HepG2 (cell line): ENCODE measurements around the gene COMMD2. TPM values are rescaled to one million over a fixed set of nuclear protein-coding genes. Genes with fewer than 3 reads are reported as not detected.

Source experiments
- AGO1 ChIP-seq: fragments of 200-400 bp; formaldehyde crosslinking; IDR thresholded peaks from 2 replicates; pipeline ENCODE4 v1.6.1; 2017; ENCODE audit warnings: mild to moderate bottlenecking, low read depth, low read length, moderate library complexity; ENCODE audit not compliant: poor library complexity, severe bottlenecking
- BRCA1 ChIP-seq: sonication (generic); formaldehyde crosslinking; IDR thresholded peaks from 2 replicates; pipeline ENCODE4 v1.4.0; 2020; ENCODE audit warnings: missing genetic modification reagents
- DMTF1 ChIP-seq: sonication (generic); formaldehyde crosslinking; IDR thresholded peaks from 2 replicates; pipeline ENCODE4 v1.4.0; 2020; ENCODE audit warnings: mild to moderate bottlenecking, missing genetic modification reagents
- FOXC1 ChIP-seq: sonication (generic); formaldehyde crosslinking; IDR thresholded peaks from 2 replicates; pipeline ENCODE4 v1.8.0; 2022; ENCODE audit warnings: mild to moderate bottlenecking, missing genetic modification reagents, borderline replicate concordance
- HES4 ChIP-seq: sonication (generic); formaldehyde crosslinking; IDR thresholded peaks from 2 replicates; pipeline ENCODE4 v1.9.0; 2021; ENCODE audit warnings: mild to moderate bottlenecking, missing genetic modification reagents, borderline replicate concordance
- HOXA9 ChIP-seq: sonication (generic); formaldehyde crosslinking; IDR thresholded peaks from 2 replicates; pipeline ENCODE4 v1.8.1; 2022; ENCODE audit warnings: missing genetic modification reagents, mild to moderate bottlenecking, moderate library complexity, borderline replicate concordance
- MIER2 ChIP-seq: IDR thresholded peaks from 2 replicates; pipeline ENCODE4 v1.6.1; 2016; ENCODE audit warnings: missing biosample characterization, missing genetic modification reagents
- MTF1 ChIP-seq: sonication (generic); formaldehyde crosslinking; IDR thresholded peaks from 2 replicates; pipeline ENCODE4 v1.5.0; 2020; ENCODE audit warnings: missing genetic modification reagents
- NPAS2 ChIP-seq: sonication (generic); formaldehyde crosslinking; IDR thresholded peaks from 2 replicates; pipeline ENCODE4 v1.8.0; 2022; ENCODE audit warnings: mild to moderate bottlenecking, missing genetic modification reagents, borderline replicate concordance
- PRDM15 ChIP-seq: sonication (generic); formaldehyde crosslinking; IDR thresholded peaks from 2 replicates; pipeline ENCODE4 v1.4.0; 2020; ENCODE audit warnings: missing genetic modification reagents
- RFX3 ChIP-seq: IDR thresholded peaks from 2 replicates; pipeline ENCODE4 v1.6.1; 2016; ENCODE audit warnings: missing biosample characterization, missing genetic modification reagents
- SETDB1 ChIP-seq: sonication (generic); formaldehyde crosslinking; IDR thresholded peaks from 2 replicates; pipeline ENCODE4 v1.5.1; 2020; ENCODE audit warnings: missing genetic modification reagents, mild to moderate bottlenecking, borderline replicate concordance
- SNAPC5 ChIP-seq: sonication (generic); formaldehyde crosslinking; IDR thresholded peaks from 2 replicates; pipeline ENCODE4 v1.8.1; 2023; ENCODE audit warnings: mild to moderate bottlenecking, missing genetic modification reagents, borderline replicate concordance
- TCF7 ChIP-seq: sonication (generic); IDR thresholded peaks from 2 replicates; pipeline ENCODE4 v1.6.1; 2016; ENCODE audit warnings: antibody characterized with exemption, low read depth
- TCF7L2 ChIP-seq: IDR thresholded peaks from 2 replicates; pipeline ENCODE4 v1.6.1; 2011; ENCODE audit warnings: mild to moderate bottlenecking, low read depth, low read length, moderate library complexity
- TEAD3 ChIP-seq: optimal IDR thresholded peaks from 2 replicates; pipeline ENCODE3; 2016; ENCODE audit warnings: borderline replicate concordance
- ZBTB42 ChIP-seq: sonication (generic); formaldehyde crosslinking; IDR thresholded peaks from 2 replicates; pipeline ENCODE4 v1.5.0; 2020; ENCODE audit warnings: mild to moderate bottlenecking, missing genetic modification reagents
- ZC3H13 ChIP-seq: sonication (generic); formaldehyde crosslinking; IDR thresholded peaks from 2 replicates; pipeline ENCODE4 v1.8.1; 2023; ENCODE audit warnings: mild to moderate bottlenecking, missing genetic modification reagents, moderate library complexity
- ZNF224 ChIP-seq: sonication (generic); formaldehyde crosslinking; IDR thresholded peaks from 2 replicates; pipeline ENCODE4 v1.5.0; 2020; ENCODE audit warnings: mild to moderate bottlenecking, missing genetic modification reagents
- ZNF598 ChIP-seq: sonication (generic); formaldehyde crosslinking; IDR thresholded peaks from 2 replicates; pipeline ENCODE4 v1.5.1; 2020; ENCODE audit warnings: mild to moderate bottlenecking, missing genetic modification reagents, borderline replicate concordance
- ZNF644 ChIP-seq: IDR thresholded peaks from 2 replicates; pipeline ENCODE4 v1.6.1; 2016; ENCODE audit warnings: low read depth
- ZNF781 ChIP-seq: sonication (generic); formaldehyde crosslinking; IDR thresholded peaks from 2 replicates; pipeline ENCODE4 v1.5.1; 2020; ENCODE audit warnings: borderline replicate concordance, mild to moderate bottlenecking, missing genetic modification reagents; ENCODE audit errors: not compliant biosample characterization
- ZNF790 ChIP-seq: sonication (generic); formaldehyde crosslinking; IDR thresholded peaks from 2 replicates; pipeline ENCODE4 v1.8.0; 2022; ENCODE audit warnings: missing genetic modification reagents, mild to moderate bottlenecking, borderline replicate concordance
- ZSCAN25 ChIP-seq: sonication (generic); formaldehyde crosslinking; IDR thresholded peaks from 2 replicates; pipeline ENCODE4 v1.8.0; 2022; ENCODE audit warnings: mild to moderate bottlenecking, missing genetic modification reagents
- polyA plus RNA-seq, 8 experiments: library from polyadenylated mRNA; depleted of rRNA in 3 of 8; stranded (reverse) in 7 of 8; unstranded in 1 of 8; fragments of >200 nt; fragmentation: Illumina TruSeq in 4 of 8; extraction: Trizol in 4 of 8; gene quantifications; 2 replicates each; pipeline versions ENCODE4 v1.2.1 to v1.2.3, GENCODE V29; 2011 to 2016; ENCODE audit warnings: low read depth in 4 of 8, missing spikeins in 1 of 8, mixed read lengths in 1 of 8; ENCODE audit not compliant: insufficient read depth in 1 of 8
- total RNA-seq, 5 experiments: library from RNA; depleted of rRNA; stranded (reverse); fragments of >200 nt; fragmentation: Illumina TruSeq; extraction: Trizol; gene quantifications; 2 replicates each; pipeline ENCODE4 v1.2.3, GENCODE V29; 2016; ENCODE audit warnings: low read depth in 1 of 5

COMMD2 gene
- total and polyA plus RNA-seq, 2 of the 13 experiments (the other 11 are each of a cell fraction or from before 2014, with no cell fraction given), result 33.0 to 57.6 TPM

- TF ChIP-seq PRDM15 (CRISPR knock-in tag), result no peak
- no peak for TF ChIP-seq ZSCAN25
- no peak for TF ChIP-seq BRCA1 (CRISPR knock-in tag)
- no peak for TF ChIP-seq NPAS2 (CRISPR knock-in tag)
- TF ChIP-seq MIER2 (CRISPR knock-in tag), result 0 out of 2 replicates have a peak, but pooled peaks have one; percentile 15
- no peak for TF ChIP-seq ZBTB42
- TF ChIP-seq MTF1 (CRISPR knock-in tag), result no peak
- no peak for TF ChIP-seq HES4 (CRISPR knock-in tag)
- no peak for TF ChIP-seq TEAD3 (CRISPR knock-in tag)
- 0 out of 2 replicates have a peak, but pooled peaks have one; percentile 36 for TF ChIP-seq ZNF644 (CRISPR knock-in tag)
- TF ChIP-seq ZNF790 (CRISPR knock-in tag), result no peak
- no peak for TF ChIP-seq SETDB1
- no peak for TF ChIP-seq ZNF781 (CRISPR knock-in tag)
- TF ChIP-seq AGO1, result no peak
- no peak for TF ChIP-seq ZC3H13
- TF ChIP-seq SNAPC5 (CRISPR knock-in tag), result no peak
- no peak for TF ChIP-seq DMTF1
- TF ChIP-seq RFX3 (CRISPR knock-in tag), result no peak
- TF ChIP-seq TCF7L2, result no peak
- no peak for TF ChIP-seq HOXA9 (CRISPR knock-in tag)
- TF ChIP-seq ZNF598 (CRISPR knock-in tag), result no peak
- no peak for TF ChIP-seq TCF7
- peak; percentile 51; the same call in 1 of the 2 replicates for TF ChIP-seq ZNF224 (CRISPR knock-in tag)
- TF ChIP-seq FOXC1 (CRISPR knock-in tag), result no peak
Measured at GRCh38 chr3:149713730-149714654, 38.3 kb downstream of the COMMD2 start (continued).
